HG02840 (cell line): ENCODE results near the gene ELK1.
A peak's percentile ranks its signal among the peaks of the same experiment; 100 is the strongest.
"Not testable (repeated sequence)": the region's sequence is repeated elsewhere in the genome, so short reads cannot be mapped to it uniquely, and the experiment has no call there.

Experiments used
- ATAC-seq: cut with Tn5 transposase; IDR thresholded peaks from one replicate; pipeline ENCODE4 v1.9.1; 2021; ENCODE audit warnings: mild to moderate bottlenecking, moderate library complexity, moderate number of reproducible peaks; ENCODE audit not compliant: unreplicated experiment, low FRiP score

The ELK1 gene

GRCh38 chrX:47650164-47651042, at the start of gene ELK1:
TSS of gene ELK1 (minus strand) at chrX:47650563. CDS start at chrX:47641441, 9,122 bp downstream.
- ATAC-seq = peak; percentile 90

GRCh38 chrX:47697181-47697580, 46.8 kb upstream of the ELK1 start:
- ATAC-seq = no peak

GRCh38 chrX:47690175-47690574, 39.8 kb upstream of the ELK1 start:
- ATAC-seq = no peak

GRCh38 chrX:47687263-47687662, 36.9 kb upstream of the ELK1 start:
- ATAC-seq = no peak

GRCh38 chrX:47683829-47684205, 33.5 kb upstream of the ELK1 start:
- ATAC-seq = no peak

GRCh38 chrX:47683184-47683828, 32.9 kb upstream of the ELK1 start:
- ATAC-seq = no peak

GRCh38 chrX:47675959-47676859, 25.8 kb upstream of the ELK1 start:
- not testable (repeated sequence) for ATAC-seq

- ATAC-seq = no peak
These were observed 24.4 kb upstream of the ELK1 start for GRCh38 chrX:47674776-47675175.

- ATAC-seq = not testable (repeated sequence)
These were observed 15.4 kb upstream of the ELK1 start for GRCh38 chrX:47665797-47666196.

- ATAC-seq = no peak
These were observed 14.4 kb upstream of the ELK1 start for GRCh38 chrX:47664737-47665136.

GRCh38 chrX:47662144-47662657, 11.8 kb upstream of the ELK1 start:
- no peak for ATAC-seq

- no peak for ATAC-seq
These were observed 11.2 kb upstream of the ELK1 start for GRCh38 chrX:47661539-47661938.

- no peak for ATAC-seq
These were observed 9.0 kb upstream of the ELK1 start for GRCh38 chrX:47659421-47659726.

GRCh38 chrX:47658684-47659420, 8.5 kb upstream of the ELK1 start, which contains the start of gene UXT:
TSS of gene UXT (minus strand) at chrX:47659180. CDS start at chrX:47658927, 253 bp downstream.
- ATAC-seq = peak; percentile 70

- ATAC-seq = no peak
These were observed 7.9 kb upstream of the ELK1 start for GRCh38 chrX:47658301-47658683.

GRCh38 chrX:47651043-47651905, 911 bp upstream of the ELK1 start:
- peak; percentile 9 for ATAC-seq

- no peak for ATAC-seq
These were observed 591 bp downstream of the ELK1 start for GRCh38 chrX:47649781-47650163.

- ATAC-seq = no peak
These were observed 1.1 kb downstream of the ELK1 start for GRCh38 chrX:47649271-47649670.

GRCh38 chrX:47648376-47648775, 2.0 kb downstream of the ELK1 start:
- ATAC-seq = no peak
